HL-60 (cell line): Measurements from ENCODE around the gene POTEF.
"Not testable (repeated sequence)": the region's sequence is repeated elsewhere in the genome, so short reads cannot be mapped to it uniquely, and the experiment has no call there.

Experiments
- GABPA ChIP-seq: IDR thresholded peaks from 2 replicates; pipeline ENCODE4 v1.6.1; 2012; ENCODE audit warnings: low read depth
- POLR2AphosphoS5 ChIP-seq: IDR thresholded peaks from 2 replicates; pipeline ENCODE4 v1.6.1; 2012; ENCODE audit warnings: low read depth
- TF ChIP-seq, protein P1 (sequence below): IDR thresholded peaks from 2 replicates; pipeline ENCODE4 v1.6.1; 2012; ENCODE audit warnings: low read depth; ENCODE audit not compliant: insufficient replicate concordance

DNA sequence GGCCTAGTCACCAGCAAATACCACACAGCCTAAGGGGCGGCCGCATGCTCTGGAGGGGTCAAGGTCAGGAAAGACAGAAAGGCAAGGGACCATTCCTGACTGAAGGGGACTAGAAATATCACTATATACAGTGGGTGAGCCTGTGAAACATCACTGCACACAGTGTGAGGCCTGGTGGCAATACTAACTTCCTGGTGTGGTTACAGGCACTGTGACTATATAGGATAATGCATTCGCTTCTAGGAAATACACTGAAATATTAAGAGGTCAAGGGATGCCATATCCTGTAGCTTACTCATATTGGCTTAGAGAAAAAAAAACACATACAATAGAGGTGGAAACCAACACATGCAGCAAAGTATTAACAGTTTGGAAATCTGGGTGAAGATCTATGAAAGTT, 40.1 kb upstream of the POTEF start:
- TF ChIP-seq, protein P1, sequence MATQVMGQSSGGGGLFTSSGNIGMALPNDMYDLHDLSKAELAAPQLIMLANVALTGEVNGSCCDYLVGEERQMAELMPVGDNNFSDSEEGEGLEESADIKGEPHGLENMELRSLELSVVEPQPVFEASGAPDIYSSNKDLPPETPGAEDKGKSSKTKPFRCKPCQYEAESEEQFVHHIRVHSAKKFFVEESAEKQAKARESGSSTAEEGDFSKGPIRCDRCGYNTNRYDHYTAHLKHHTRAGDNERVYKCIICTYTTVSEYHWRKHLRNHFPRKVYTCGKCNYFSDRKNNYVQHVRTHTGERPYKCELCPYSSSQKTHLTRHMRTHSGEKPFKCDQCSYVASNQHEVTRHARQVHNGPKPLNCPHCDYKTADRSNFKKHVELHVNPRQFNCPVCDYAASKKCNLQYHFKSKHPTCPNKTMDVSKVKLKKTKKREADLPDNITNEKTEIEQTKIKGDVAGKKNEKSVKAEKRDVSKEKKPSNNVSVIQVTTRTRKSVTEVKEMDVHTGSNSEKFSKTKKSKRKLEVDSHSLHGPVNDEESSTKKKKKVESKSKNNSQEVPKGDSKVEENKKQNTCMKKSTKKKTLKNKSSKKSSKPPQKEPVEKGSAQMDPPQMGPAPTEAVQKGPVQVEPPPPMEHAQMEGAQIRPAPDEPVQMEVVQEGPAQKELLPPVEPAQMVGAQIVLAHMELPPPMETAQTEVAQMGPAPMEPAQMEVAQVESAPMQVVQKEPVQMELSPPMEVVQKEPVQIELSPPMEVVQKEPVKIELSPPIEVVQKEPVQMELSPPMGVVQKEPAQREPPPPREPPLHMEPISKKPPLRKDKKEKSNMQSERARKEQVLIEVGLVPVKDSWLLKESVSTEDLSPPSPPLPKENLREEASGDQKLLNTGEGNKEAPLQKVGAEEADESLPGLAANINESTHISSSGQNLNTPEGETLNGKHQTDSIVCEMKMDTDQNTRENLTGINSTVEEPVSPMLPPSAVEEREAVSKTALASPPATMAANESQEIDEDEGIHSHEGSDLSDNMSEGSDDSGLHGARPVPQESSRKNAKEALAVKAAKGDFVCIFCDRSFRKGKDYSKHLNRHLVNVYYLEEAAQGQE, result not testable (repeated sequence)
- TF ChIP-seq GABPA, POLR2AphosphoS5: not testable (repeated sequence)
